Retinal pigment epithelial cell (primary cell): ENCODE data around the gene PDE2A.

Source experiments
- DNase-seq: peaks from one replicate; pipeline ENCODE4 v3.0.0-alpha.2; 2010; ENCODE audit warnings: low read depth
- H3K4me3 ChIP-seq: 2 replicates; pipeline ENCODE4 v1.5.1; 2011; ENCODE audit warnings: mild to moderate bottlenecking, low read length, control low read depth, moderate library complexity
- TF ChIP-seq, protein P1 (sequence below): conservative IDR thresholded peaks from 2 replicates; pipeline ENCODE4 v1.5.1; 2011; ENCODE audit warnings: low read depth, low read length, control low read depth, inconsistent platforms

The PDE2A gene

DNA sequence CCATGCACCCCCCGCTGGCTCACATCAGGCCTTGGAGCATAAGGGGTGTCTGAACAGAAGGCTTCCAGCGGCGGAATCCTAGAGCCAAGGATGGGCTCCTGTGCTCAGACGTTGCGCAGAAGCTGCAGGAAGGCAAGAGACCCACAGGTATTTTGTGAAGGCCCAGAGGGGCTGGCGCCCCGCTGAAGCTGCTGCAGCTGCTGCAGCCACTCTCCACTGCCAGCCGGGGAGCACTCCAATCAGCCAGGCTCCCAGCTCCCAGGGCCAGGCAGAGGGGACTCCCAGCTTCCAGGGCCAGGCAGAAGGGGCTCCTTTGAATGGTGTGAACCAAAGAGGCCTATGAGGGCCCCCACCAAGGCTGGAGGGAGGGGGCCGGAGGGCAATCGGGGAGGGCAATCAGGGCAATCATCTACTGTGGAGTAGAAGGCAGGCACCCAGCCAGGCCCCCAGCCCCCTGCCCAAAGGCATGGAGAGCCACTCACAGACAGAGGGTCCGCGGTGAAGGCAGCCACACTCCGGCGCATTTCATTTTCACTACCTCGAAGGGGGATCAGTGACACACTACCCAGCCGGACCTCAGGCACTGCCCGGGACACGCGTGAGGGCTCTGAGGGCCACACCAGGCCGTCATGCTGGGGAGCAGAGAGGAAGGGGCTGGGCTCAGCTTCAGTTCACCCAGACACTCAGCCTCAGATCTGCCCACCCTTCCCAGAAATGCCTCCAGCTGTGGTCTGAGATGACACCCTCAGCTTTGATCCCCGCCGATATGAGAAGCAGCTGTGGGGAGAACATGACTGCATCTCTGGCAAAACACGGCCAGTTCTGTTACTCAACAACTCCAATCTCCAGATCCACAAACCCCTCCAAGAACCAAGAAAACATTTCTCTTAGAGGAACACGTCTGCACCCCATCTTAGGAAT, 11.6 kb upstream of the PDE2A start:
- TF ChIP-seq, protein P1, sequence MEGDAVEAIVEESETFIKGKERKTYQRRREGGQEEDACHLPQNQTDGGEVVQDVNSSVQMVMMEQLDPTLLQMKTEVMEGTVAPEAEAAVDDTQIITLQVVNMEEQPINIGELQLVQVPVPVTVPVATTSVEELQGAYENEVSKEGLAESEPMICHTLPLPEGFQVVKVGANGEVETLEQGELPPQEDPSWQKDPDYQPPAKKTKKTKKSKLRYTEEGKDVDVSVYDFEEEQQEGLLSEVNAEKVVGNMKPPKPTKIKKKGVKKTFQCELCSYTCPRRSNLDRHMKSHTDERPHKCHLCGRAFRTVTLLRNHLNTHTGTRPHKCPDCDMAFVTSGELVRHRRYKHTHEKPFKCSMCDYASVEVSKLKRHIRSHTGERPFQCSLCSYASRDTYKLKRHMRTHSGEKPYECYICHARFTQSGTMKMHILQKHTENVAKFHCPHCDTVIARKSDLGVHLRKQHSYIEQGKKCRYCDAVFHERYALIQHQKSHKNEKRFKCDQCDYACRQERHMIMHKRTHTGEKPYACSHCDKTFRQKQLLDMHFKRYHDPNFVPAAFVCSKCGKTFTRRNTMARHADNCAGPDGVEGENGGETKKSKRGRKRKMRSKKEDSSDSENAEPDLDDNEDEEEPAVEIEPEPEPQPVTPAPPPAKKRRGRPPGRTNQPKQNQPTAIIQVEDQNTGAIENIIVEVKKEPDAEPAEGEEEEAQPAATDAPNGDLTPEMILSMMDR: no peak
- DNase-seq: no peak
- no peak overlapping the region for H3K4me3 ChIP-seq

DNA sequence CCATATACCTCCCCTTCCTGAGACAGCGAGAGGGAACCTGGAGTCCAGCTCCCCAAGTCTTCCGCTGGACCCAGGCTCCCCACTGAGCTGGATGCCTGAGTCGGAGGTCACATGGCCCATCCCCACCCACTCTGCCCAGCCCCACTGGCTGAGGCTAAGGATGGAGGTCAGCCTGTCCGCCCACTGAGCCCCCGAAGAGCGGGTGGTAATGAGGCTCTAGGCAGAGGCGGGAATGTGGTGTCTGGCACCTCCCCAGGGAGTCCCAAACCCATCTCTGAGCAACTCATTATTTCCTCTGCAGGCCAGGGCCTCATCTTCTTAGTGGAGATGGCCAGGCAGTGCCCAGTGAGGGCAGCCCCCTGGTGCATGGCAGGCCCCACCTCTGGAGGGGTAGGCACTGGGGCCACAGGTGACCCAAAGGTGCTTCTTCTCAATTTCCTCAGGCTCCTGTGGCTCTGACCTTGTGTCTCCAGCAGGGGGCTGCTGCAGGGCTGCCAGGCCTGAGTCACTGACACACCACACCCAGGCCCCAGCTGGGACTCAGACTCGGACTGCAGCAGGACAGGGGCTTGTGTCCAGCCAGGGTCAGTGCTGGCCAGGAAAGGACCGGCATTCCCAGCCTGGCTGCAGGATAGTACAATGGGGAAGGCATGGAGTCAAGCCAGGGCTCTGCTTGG, 10.2 kb upstream of the PDE2A start:
- TF ChIP-seq, protein P1: peak; percentile 76
- no peak overlapping the region for H3K4me3 ChIP-seq
- DNase-seq: no peak

DNA sequence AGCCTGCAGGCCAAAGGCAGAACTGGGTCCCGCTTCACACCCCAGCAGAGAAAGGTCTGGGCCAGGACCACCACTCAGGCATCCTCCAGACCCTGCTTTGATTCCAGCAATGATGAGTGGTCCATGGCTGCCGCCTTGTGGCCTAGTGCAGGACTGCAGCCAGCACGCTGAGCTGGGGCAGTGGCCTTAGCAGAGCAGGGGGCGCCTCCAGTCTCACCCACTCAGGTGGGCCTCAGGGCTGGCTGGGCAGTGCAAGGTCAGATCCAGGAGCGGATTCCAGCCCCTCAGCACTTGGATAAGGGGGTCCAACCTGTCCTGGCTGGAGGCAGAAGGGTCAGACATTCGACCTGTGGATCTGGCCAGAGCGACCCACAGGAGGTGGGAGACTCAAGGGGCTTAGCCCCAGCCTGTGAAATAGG, 9.6 kb upstream of the PDE2A start:
- no peak for DNase-seq

DNA sequence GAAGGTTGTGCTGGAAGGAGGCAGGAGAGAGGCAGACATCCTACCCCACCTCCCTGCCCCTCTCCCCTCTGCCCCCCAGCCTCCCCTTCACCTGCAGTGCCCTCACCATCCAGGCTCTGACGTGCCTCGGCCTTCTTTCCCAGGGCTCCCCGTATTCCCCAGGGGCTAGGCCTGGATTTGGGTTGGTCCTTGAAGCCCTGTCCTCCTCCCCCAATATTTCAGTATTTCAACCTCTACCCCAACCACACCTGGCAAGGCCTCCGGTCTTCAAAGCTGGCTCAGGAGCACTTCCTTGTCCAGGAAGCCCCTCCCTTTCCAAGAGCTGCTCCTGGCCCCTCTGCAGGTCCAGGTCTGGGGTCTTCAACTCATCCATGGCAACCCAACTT, 8.6 kb upstream of the PDE2A start:
- no peak for DNase-seq
- TF ChIP-seq, protein P1: no peak
- no peak overlapping the region for H3K4me3 ChIP-seq

More for the DNA sequence above, 9.6 kb upstream of the PDE2A start:
- TF ChIP-seq, protein P1: peak; percentile 94
- no peak overlapping the region for H3K4me3 ChIP-seq

DNA sequence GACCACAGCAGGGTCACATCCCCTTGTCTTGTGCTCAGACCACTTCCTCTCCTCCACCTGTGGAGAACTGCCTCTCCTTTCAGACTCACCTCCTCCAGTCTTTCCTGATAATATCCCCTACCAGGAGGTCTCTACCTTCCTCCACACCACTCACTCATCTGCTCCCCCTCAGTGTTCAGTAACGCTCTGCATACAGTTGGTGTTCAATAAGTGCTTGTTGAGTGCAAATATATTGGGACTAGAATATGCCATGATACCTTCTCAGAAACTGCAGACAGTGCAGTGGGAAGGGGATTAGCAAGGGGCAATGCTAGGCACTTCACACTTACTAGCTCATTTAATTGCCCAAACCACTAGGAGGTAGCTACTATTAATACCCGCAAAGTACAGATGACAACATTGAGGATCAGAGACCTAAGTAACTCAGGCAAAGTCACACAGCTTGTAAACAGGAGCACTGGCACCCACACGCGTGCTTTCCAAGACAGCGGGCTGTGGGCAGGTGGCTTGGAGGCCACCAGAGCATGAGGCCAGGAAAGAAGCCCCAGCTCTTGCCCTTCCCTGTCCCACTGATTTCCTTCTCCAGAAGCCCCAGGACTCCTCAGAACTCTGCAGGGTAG, 8.1 kb upstream of the PDE2A start:
- TF ChIP-seq, protein P1: no peak

DNA sequence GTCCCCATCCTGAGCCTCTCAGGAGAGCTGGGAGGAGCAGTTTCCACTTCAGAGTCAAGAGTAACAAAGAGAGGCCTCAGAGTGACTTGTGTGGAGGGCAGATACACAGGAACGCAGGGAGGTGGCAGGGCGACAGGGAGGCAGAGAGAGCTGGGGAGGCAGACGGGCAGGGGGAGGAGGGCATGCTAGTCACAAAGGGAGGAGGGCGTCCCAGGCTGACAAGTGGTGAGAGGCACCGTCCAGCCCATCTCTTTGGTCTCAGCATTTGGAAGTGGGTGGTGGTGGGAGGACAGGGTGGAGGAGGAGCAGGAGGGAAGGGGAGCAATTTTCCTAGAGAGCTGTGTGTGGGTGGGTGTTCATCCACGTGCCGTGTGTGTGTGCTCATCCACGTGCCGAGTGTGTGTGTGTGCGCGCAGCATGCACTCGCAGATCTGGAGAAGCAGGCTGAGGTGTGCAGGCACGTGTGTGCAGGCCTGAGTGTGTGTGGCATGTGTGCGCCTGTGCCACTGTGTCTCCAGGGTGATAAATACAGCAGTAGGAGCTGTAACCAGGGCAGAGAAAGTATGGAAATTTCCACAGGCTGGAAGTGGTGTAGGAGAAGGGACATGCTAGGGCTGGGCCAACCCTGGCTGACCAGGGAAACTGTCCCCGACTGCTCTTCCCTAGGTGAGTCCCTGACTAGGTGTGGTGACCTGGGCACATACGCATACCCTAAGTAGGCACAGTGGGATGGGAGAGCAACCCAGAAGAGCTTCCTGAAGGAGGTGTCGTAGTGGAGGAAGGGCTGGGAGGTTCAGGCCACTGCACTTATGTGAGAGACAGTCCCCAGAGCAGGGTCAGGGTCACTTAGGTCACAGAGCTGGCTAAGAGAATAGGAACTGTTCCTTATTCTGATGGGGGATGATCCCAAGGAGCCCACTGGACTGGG, 7.3 kb upstream of the PDE2A start:
- TF ChIP-seq, protein P1: no peak
- no peak overlapping the region for H3K4me3 ChIP-seq
- no peak for DNase-seq

More for the DNA sequence above, 8.1 kb upstream of the PDE2A start:
- H3K4me3 ChIP-seq: no peak overlapping the region
- no peak for DNase-seq
